Trophoblast cell (in vitro differentiated cells and primary cell): ENCODE measurements around the gene PAX7.

ENCODE experiments used
- DNase-seq, 2 donors: peaks; one replicate each; pipeline ENCODE4 v3.0.0-alpha.2; 2016
- H2AFZ ChIP-seq: 2 replicates; pipeline ENCODE4 v1.6.1; 2013; ENCODE audit warnings: low read length, moderate library complexity, mild to moderate bottlenecking; ENCODE audit not compliant: insufficient read depth, poor library complexity
- H2AK5ac ChIP-seq: 2 replicates; pipeline ENCODE4 v1.6.1; 2013; ENCODE audit warnings: mild to moderate bottlenecking, low read length
- H2BK120ac ChIP-seq: 2 replicates; pipeline ENCODE4 v1.6.1; 2013; ENCODE audit warnings: low read length, mild to moderate bottlenecking, moderate library complexity; ENCODE audit not compliant: insufficient read depth, poor library complexity
- H2BK12ac ChIP-seq: 2 replicates; pipeline ENCODE4 v1.6.1; 2013; ENCODE audit warnings: mild to moderate bottlenecking, low read length, moderate library complexity
- H2BK5ac ChIP-seq: 2 replicates; pipeline ENCODE4 v1.6.1; 2013; ENCODE audit warnings: low read length, low read depth, moderate library complexity, mild to moderate bottlenecking; ENCODE audit not compliant: poor library complexity
- H3K14ac ChIP-seq: 2 replicates; pipeline ENCODE4 v1.6.1; 2013; ENCODE audit warnings: mild to moderate bottlenecking, low read length
- H3K18ac ChIP-seq: 2 replicates; pipeline ENCODE4 v1.6.1; 2013; ENCODE audit warnings: mild to moderate bottlenecking, low read length
- H3K23ac ChIP-seq: 2 replicates; pipeline ENCODE4 v1.6.1; 2013; ENCODE audit warnings: low read length
- H3K27ac ChIP-seq: 2 replicates; pipeline ENCODE4 v1.5.1; 2013; ENCODE audit warnings: low read depth, mild to moderate bottlenecking, inconsistent platforms, low read length, moderate library complexity
- H3K27me3 ChIP-seq: 2 replicates; pipeline ENCODE4 v1.6.1; 2013; ENCODE audit warnings: inconsistent platforms, mild to moderate bottlenecking, low read length, moderate library complexity; ENCODE audit not compliant: insufficient read depth
- H3K36me3 ChIP-seq, 2 experiments: 1 replicate in 1 of 2; 2 replicates in 1 of 2; pipeline ENCODE4 v1.6.1; 2013; ENCODE audit warnings: low read length in 2 of 2, mild to moderate bottlenecking in 2 of 2, moderate library complexity in 1 of 2; ENCODE audit not compliant: insufficient read depth in 2 of 2, control insufficient read depth in 1 of 2
- H3K4ac ChIP-seq: 2 replicates; pipeline ENCODE4 v1.6.1; 2013; ENCODE audit warnings: low read depth, mild to moderate bottlenecking, low read length, moderate library complexity
- H3K4me1 ChIP-seq, 2 experiments: 1 replicate in 1 of 2; 2 replicates in 1 of 2; pipeline ENCODE4 v1.6.1; 2013; ENCODE audit warnings: low read length in 2 of 2, mild to moderate bottlenecking in 2 of 2, moderate library complexity in 1 of 2; ENCODE audit not compliant: insufficient read depth in 2 of 2, control insufficient read depth in 1 of 2
- H3K4me2 ChIP-seq: 2 replicates; pipeline ENCODE4 v1.6.1; 2013; ENCODE audit warnings: inconsistent platforms, mild to moderate bottlenecking, low read length, moderate library complexity
- H3K4me3 ChIP-seq: 2 replicates; pipeline ENCODE4 v1.5.1; 2013; ENCODE audit warnings: mild to moderate bottlenecking, low read depth, low read length, inconsistent platforms
- H3K79me1 ChIP-seq: one replicate; pipeline ENCODE4 v1.6.1; 2013; ENCODE audit warnings: low read length
- H3K79me2 ChIP-seq: 2 replicates; pipeline ENCODE4 v1.6.1; 2013; ENCODE audit warnings: low read length, mild to moderate bottlenecking; ENCODE audit not compliant: control insufficient read depth, insufficient read depth, poor library complexity
- H3K9ac ChIP-seq: 2 replicates; pipeline ENCODE4 v1.6.1; 2013; ENCODE audit warnings: mild to moderate bottlenecking, low read length
- H3K9me3 ChIP-seq: 2 replicates; pipeline ENCODE4 v1.6.1; 2013; ENCODE audit warnings: low read depth, mild to moderate bottlenecking, control low read depth, inconsistent platforms, low read length; ENCODE audit not compliant: insufficient read depth
- H4K12ac ChIP-seq: 2 replicates; pipeline ENCODE4 v1.6.1; 2013; ENCODE audit warnings: low read depth, mild to moderate bottlenecking, low read length, moderate library complexity
- H4K8ac ChIP-seq: 2 replicates; pipeline ENCODE4 v1.6.1; 2013; ENCODE audit warnings: low read depth, mild to moderate bottlenecking, low read length, moderate library complexity
- H4K91ac ChIP-seq: one replicate; pipeline ENCODE4 v1.6.1; 2013; ENCODE audit warnings: low read depth, mild to moderate bottlenecking, low read length, moderate library complexity
- WGBS: extraction: QIAGEN DNeasy Blood & Tissue Kit; methylation state at CpG from one replicate; pipeline ENCODE4 v1.1.7; 2013; ENCODE audit warnings: missing lambda C conversion rate; ENCODE audit not compliant: insufficient read length, insufficient coverage; ENCODE audit errors: extremely low coverage; 5-methylcytosine and 5-hydroxymethylcytosine counted together

Gene PAX7

DNA sequence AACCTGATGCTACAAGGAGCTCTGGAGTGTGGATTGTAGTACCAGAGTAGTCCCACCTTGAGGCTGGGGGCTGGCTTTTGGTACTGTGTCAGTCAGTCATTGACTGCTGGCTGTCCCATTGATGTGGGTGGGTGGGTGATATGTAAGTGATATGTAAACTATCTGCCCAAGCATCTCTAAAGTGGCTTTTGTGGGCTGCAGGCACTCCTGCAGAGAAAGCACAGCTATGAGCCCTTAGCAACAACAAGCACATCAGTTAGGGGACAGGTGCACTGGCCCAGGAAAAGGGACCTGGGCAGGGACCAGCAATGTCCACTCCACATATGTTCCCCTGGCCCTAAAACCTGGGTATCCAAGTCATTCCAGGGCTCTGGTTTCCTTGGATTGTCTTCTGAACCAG lies 118.9 kb downstream of the PAX7 start:
- Histone ChIP-seq H4K91ac (no peak overlapping the region), H3K23ac (no peak overlapping the region), H3K27ac (no peak overlapping the region), H3K18ac (no peak overlapping the region), H3K9me3 (peaks cover 2% of the 10 kb centered on the region), H2BK120ac (no peak overlapping the region), H3K27me3 (no peaks in the 10 kb centered on the region), H3K36me3 (no peaks in the 10 kb centered on the region), H3K9ac (no peak overlapping the region), H3K79me2 (no peaks in the 10 kb centered on the region), H2AK5ac (no peak overlapping the region), H3K4me3 (no peak overlapping the region), H3K4me2 (no peak overlapping the region), H3K4ac (no peak overlapping the region), H2BK5ac (no peak overlapping the region), H3K4me1 (no peaks in the 10 kb centered on the region), H2AFZ (no peak overlapping the region), H4K8ac (no peak overlapping the region), H3K79me1 (no peaks in the 10 kb centered on the region), H2BK12ac (no peak overlapping the region), H4K12ac (no peak overlapping the region), H3K14ac (no peak overlapping the region)
- no peak for DNase-seq

DNA sequence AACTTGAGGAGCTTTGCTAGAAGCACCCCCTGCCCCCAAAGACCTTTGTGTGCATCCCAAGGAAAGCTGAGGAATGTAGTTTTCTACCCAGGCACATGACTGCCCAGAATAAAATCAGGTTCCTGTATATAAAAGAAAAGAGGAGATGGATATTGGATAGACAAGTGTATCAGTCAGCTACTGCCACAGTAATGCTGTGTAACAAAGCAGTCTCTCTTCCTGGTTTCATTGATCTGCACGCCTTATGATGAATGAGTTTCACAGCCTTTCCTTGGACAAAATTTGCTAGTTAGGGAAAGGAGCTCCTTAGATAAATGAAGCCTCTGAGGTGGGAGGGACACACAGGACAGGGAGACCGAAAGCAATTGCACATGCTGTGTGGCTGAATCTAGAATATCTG lies 120.0 kb downstream of the PAX7 start:
- Histone ChIP-seq H3K4me1 (no peaks in the 10 kb centered on the region), H4K8ac (no peak overlapping the region), H2AK5ac (no peak overlapping the region), H3K23ac (no peak overlapping the region), H4K12ac (no peak overlapping the region), H4K91ac (no peak overlapping the region), H3K14ac (no peak overlapping the region), H2BK120ac (no peak overlapping the region), H3K4me2 (no peak overlapping the region), H3K9me3 (peaks cover 2% of the 10 kb centered on the region), H3K4ac (no peak overlapping the region), H2BK12ac (no peak overlapping the region), H3K27ac (no peak overlapping the region), H3K27me3 (no peaks in the 10 kb centered on the region), H3K18ac (no peak overlapping the region), H3K36me3 (no peaks in the 10 kb centered on the region), H3K79me1 (no peaks in the 10 kb centered on the region), H2BK5ac (no peak overlapping the region), H2AFZ (no peak overlapping the region), H3K79me2 (no peaks in the 10 kb centered on the region), H3K9ac (no peak overlapping the region), H3K4me3 (no peak overlapping the region)
- WGBS = no CpG with 5 or more reads among the region's 2 CpGs
- DNase-seq = no peak

DNA sequence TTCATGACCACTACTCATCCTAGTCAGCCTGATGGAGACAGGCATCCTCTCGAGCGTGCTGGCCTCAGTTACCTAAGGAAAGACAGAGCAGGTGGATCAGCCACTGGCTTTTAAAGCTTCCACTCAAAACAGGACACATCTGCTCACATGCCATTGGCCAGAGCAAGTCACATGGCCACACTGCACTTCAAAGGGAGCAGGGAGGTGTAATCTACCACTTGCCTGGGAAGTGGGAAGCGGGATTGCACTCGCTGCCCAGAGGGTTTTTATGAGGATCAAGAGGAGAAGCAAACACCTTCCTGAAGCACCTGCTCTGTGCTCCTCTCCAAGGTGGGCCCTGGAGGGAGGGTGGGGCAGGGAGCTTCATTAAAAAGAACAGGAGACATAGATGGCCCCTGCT lies 120.8 kb downstream of the PAX7 start:
- Histone ChIP-seq H3K79me2 (no peaks in the 10 kb centered on the region), H2AFZ (no peak overlapping the region), H4K12ac (no peak overlapping the region), H2BK12ac (no peak overlapping the region), H3K4me2 (no peak overlapping the region), H3K4me3 (no peak overlapping the region), H2AK5ac (no peak overlapping the region), H3K27me3 (no peaks in the 10 kb centered on the region), H4K8ac (no peak overlapping the region), H3K36me3 (no peaks in the 10 kb centered on the region), H4K91ac (no peak overlapping the region), H3K23ac (no peak overlapping the region), H3K4ac (no peak overlapping the region), H3K27ac (no peak overlapping the region), H3K9me3 (peaks cover 2% of the 10 kb centered on the region), H3K4me1 (no peaks in the 10 kb centered on the region), H2BK5ac (no peak overlapping the region), H2BK120ac (no peak overlapping the region), H3K9ac (no peak overlapping the region), H3K14ac (no peak overlapping the region), H3K79me1 (no peaks in the 10 kb centered on the region), H3K18ac (no peak overlapping the region)
- DNase-seq = no peak
- WGBS = no CpG with 5 or more reads among the region's 4 CpGs

DNA sequence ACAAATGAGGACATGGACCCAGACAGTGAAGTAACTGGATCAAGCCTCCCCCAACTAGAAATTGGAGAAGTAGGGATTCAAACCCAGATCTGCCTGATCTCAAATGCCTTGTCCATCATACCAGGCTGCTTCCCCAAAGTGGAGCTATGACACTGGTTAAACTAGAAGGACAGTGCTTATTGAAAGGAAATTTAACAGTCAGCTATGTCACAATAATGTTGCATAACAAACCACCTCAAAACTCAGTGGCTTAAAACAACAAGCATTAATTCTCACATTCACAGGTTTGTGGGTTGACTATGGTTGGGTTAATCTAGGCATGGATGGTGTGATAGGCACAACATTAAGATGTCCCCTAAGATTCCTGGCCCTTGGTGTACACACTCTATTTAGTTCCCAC lies 121.8 kb downstream of the PAX7 start:
- no peaks in the 10 kb centered on the region for H3K4me1 ChIP-seq

DNA sequence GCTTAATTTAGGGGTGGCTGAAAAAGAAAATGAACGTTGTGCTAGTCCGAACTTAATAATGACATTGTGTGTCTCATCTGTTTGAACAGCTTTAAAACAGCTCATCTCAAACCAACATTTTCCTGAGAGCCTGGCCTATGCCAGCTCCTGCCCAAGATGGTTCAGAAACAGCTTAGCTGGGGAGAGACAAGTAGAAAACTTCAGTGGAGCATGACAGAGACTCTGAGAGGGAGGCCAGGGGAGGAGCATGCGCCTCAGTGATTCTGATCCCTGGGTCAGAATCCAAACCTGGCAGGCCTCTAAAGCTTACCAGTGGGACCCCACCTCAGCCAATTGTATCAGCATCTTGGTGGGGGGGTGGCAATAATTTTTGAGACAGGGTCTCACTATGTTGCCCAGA lies 129.5 kb downstream of the PAX7 start:
- H4K8ac ChIP-seq = no peak overlapping the region
- no peak overlapping the region for H4K91ac ChIP-seq
- no peaks in the 10 kb centered on the region for H3K4me1 ChIP-seq
- no peak overlapping the region for H3K4me2 ChIP-seq
- H2AK5ac ChIP-seq = no peak overlapping the region
- no peaks in the 10 kb centered on the region for H3K79me1 ChIP-seq
- no peak overlapping the region for H3K9ac ChIP-seq
- H3K18ac ChIP-seq = no peak overlapping the region
- no peak overlapping the region for H3K4ac ChIP-seq
- no peak overlapping the region for H3K4me3 ChIP-seq
- peaks cover 3% of the 10 kb centered on the region for H3K9me3 ChIP-seq
- H3K36me3 ChIP-seq = no peaks in the 10 kb centered on the region
- H2BK120ac ChIP-seq = no peak overlapping the region
- no peak overlapping the region for H3K27ac ChIP-seq
- H4K12ac ChIP-seq = no peak overlapping the region
- H3K23ac ChIP-seq = no peak overlapping the region
- H3K14ac ChIP-seq = no peak overlapping the region
- H2AFZ ChIP-seq = no peak overlapping the region
- H3K79me2 ChIP-seq = no peaks in the 10 kb centered on the region
- no peak overlapping the region for H2BK12ac ChIP-seq
- WGBS = no CpG with 5 or more reads among the region's 3 CpGs
- no peaks in the 10 kb centered on the region for H3K27me3 ChIP-seq
- H2BK5ac ChIP-seq = no peak overlapping the region
- DNase-seq = no peak

More for the DNA sequence above, 121.8 kb downstream of the PAX7 start:
- Histone ChIP-seq H3K27me3 (no peaks in the 10 kb centered on the region), H3K79me2 (no peaks in the 10 kb centered on the region), H3K79me1 (no peaks in the 10 kb centered on the region), H2BK120ac (no peak overlapping the region), H3K14ac (no peak overlapping the region), H4K91ac (no peak overlapping the region), H3K9me3 (peaks cover 2% of the 10 kb centered on the region), H3K27ac (no peak overlapping the region), H2BK5ac (no peak overlapping the region), H3K4me2 (no peak overlapping the region), H3K4me3 (no peak overlapping the region), H3K4ac (no peak overlapping the region), H4K8ac (no peak overlapping the region), H3K9ac (no peak overlapping the region), H4K12ac (no peak overlapping the region), H3K23ac (no peak overlapping the region), H3K36me3 (no peaks in the 10 kb centered on the region), H3K18ac (no peak overlapping the region), H2AFZ (no peak overlapping the region), H2BK12ac (no peak overlapping the region), H2AK5ac (no peak overlapping the region)
- no peak for DNase-seq
